Prostate gland (tissue), 2 donors: ENCODE results near the gene SLC43A3.

Experiments used
- POLR2A ChIP-seq: fragments of 450-650 bp; IDR thresholded peaks from one replicate; pipeline ENCODE4 v1.6.1; 2016; ENCODE audit warnings: antibody characterized with exemption, mild to moderate bottlenecking
- POLR2AphosphoS5 ChIP-seq: sonication (generic); formaldehyde crosslinking; IDR thresholded peaks from one replicate; pipeline ENCODE4 v1.6.1; 2017; ENCODE audit warnings: antibody characterized with exemption
- TF ChIP-seq, protein P1 (sequence below), 4 experiments: fragments of 200-600 bp in 2 of 4; fragments of 450-650 bp in 2 of 4; sonication (generic) in 2 of 4; IDR thresholded peaks; 1 replicate in 3 of 4; 2 replicates in 1 of 4; pipeline ENCODE4 v1.5.1; 2016 to 2019; ENCODE audit warnings: antibody characterized with exemption in 4 of 4, mild to moderate bottlenecking in 2 of 4, moderate library complexity in 2 of 4

DNA sequence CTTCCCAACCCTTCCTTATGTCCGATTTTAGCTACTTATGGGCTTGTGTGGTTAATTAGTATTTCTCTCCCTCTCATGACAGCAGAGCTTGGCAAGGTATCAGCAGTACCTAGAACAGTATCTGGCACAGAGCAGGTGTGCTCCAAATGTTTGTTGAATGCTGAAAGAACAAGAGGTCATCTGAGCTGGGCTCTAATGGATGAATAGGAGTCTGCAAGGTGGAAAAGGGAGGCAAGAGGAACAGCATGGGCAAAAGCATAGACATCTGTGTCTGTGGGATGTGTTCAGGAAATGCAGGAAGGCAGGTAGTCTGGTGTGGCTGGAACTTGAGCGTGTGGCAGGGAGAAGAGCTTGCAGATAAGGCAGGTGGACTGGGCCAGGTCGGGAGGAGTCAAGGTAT is 65.0 kb downstream of the SLC43A3 start:
- TF ChIP-seq POLR2A (no peak), POLR2AphosphoS5 (no peak)
- TF ChIP-seq, protein P1, sequence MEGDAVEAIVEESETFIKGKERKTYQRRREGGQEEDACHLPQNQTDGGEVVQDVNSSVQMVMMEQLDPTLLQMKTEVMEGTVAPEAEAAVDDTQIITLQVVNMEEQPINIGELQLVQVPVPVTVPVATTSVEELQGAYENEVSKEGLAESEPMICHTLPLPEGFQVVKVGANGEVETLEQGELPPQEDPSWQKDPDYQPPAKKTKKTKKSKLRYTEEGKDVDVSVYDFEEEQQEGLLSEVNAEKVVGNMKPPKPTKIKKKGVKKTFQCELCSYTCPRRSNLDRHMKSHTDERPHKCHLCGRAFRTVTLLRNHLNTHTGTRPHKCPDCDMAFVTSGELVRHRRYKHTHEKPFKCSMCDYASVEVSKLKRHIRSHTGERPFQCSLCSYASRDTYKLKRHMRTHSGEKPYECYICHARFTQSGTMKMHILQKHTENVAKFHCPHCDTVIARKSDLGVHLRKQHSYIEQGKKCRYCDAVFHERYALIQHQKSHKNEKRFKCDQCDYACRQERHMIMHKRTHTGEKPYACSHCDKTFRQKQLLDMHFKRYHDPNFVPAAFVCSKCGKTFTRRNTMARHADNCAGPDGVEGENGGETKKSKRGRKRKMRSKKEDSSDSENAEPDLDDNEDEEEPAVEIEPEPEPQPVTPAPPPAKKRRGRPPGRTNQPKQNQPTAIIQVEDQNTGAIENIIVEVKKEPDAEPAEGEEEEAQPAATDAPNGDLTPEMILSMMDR (IDR thresholded peaks at IDR 0.05): no peak
